ENCODE data around the gene SVOPL. TPM values are rescaled to one million over a fixed set of nuclear protein-coding genes. Genes with fewer than 3 reads are reported as not detected.

The SVOPL gene
- total RNA-seq, 1 donor from 2014 or later = 1.1 TPM

GRCh38 chr7:138616085-138616484, 85.1 kb downstream of the SVOPL start:
- Mint-ChIP-seq H3K36me3 (peaks cover 2% of the 10 kb centered on the region), H3K27me3 (ENCODE audit: low read depth) (no peaks in the 10 kb centered on the region), H3K4me3 (no peak overlapping the region), H3K9me3 (no peaks in the 10 kb centered on the region), H3K27ac (no peak overlapping the region), H3K4me1 (peaks cover 27% of the 10 kb centered on the region)
- no peak for DNase-seq (ENCODE audit: low spot score in 2 of 2, unreplicated experiment in 2 of 2)
- TF ChIP-seq, protein P1, sequence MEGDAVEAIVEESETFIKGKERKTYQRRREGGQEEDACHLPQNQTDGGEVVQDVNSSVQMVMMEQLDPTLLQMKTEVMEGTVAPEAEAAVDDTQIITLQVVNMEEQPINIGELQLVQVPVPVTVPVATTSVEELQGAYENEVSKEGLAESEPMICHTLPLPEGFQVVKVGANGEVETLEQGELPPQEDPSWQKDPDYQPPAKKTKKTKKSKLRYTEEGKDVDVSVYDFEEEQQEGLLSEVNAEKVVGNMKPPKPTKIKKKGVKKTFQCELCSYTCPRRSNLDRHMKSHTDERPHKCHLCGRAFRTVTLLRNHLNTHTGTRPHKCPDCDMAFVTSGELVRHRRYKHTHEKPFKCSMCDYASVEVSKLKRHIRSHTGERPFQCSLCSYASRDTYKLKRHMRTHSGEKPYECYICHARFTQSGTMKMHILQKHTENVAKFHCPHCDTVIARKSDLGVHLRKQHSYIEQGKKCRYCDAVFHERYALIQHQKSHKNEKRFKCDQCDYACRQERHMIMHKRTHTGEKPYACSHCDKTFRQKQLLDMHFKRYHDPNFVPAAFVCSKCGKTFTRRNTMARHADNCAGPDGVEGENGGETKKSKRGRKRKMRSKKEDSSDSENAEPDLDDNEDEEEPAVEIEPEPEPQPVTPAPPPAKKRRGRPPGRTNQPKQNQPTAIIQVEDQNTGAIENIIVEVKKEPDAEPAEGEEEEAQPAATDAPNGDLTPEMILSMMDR (IDR thresholded peaks at IDR 0.05; ENCODE audit: unreplicated experiment) = no peak

DNA sequence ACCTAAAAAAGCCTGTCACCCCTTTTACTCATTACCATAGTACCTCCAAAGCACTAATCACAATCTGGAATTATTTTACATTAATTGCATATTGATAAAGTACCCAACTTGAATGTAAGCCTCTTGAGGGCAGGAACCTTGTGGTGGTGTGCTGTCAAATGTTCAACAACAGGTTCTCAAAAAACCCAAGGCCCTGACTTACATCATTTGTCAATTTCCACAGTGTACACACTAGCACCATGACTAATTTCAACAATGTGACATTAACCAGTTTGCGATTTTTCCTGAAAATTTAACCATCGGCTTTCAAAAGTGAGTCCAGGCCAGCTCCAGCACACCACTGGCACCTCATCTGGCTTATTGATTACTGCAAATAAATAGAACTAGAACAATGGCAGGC, 87.5 kb downstream of the SVOPL start:
- Mint-ChIP-seq H3K36me3 (peaks cover 2% of the 10 kb centered on the region), H3K27me3 (ENCODE audit: low read depth) (no peaks in the 10 kb centered on the region), H3K27ac (peak overlapping the region; percentile 87), H3K9me3 (no peaks in the 10 kb centered on the region), H3K4me3 (no peak overlapping the region), H3K4me1 (peaks cover 31% of the 10 kb centered on the region)
- DNase-seq (ENCODE audit: low spot score in 2 of 2, unreplicated experiment in 2 of 2) = no peak
- TF ChIP-seq, protein P1 (IDR thresholded peaks at IDR 0.05; ENCODE audit: unreplicated experiment) = no peak

DNA sequence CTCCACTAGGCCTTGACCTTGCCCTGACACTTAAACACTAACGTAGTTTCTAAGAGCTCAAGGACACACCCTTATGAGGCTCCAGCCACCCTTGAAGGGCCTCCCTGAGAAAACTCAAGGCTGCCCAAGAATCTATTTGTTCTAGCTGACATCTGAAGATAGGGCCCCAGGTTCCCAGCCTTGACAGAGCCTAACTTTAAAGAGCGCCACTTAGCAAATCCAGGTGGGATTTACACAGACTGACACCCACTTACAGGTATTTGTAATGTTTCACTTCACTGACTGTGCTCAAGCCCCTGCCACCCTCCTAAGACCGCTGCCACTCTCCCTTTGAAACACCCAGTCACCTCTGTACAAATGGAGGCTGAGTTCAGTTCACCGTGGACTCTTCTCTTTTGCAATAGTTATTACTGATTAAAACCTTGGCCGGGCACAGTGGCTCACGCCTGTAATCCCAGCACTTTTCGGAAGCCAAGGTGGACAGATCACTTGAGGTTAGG, 90.4 kb downstream of the SVOPL start:
- no peaks in the 10 kb centered on the region for H3K27me3 Mint-ChIP-seq (ENCODE audit: low read depth)
- no peak for DNase-seq (ENCODE audit: low spot score in 2 of 2, unreplicated experiment in 2 of 2)

DNA sequence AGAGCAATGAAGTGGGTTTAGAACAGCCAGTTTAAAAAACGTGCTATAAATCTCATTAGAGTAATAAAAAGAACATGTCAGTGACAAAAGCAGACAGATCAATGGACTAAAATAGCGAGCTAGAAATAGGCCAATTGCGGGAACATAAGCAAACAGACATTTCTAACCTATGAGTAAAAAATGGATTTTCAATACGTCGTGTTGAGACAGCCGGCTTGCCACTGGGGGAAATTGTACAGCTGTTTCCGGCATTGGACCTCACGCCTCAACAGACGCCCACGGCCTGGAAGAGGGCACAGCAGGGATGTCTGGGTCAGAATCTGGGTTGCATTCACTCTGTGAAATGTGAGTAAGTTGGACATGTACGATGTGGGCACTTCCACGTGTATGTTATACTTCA, 92.9 kb downstream of the SVOPL start:
- Mint-ChIP-seq H3K4me3 (no peak overlapping the region), H3K4me1 (peaks cover 28% of the 10 kb centered on the region), H3K9me3 (peaks cover 4% of the 10 kb centered on the region), H3K27ac (no peak overlapping the region), H3K27me3 (ENCODE audit: low read depth) (no peaks in the 10 kb centered on the region), H3K36me3 (peaks cover 4% of the 10 kb centered on the region)
- no peak for DNase-seq (ENCODE audit: low spot score in 2 of 2, unreplicated experiment in 2 of 2)
- TF ChIP-seq, protein P1 (IDR thresholded peaks at IDR 0.05; ENCODE audit: unreplicated experiment) = no peak

More for the DNA sequence above, 90.4 kb downstream of the SVOPL start:
- peaks cover 33% of the 10 kb centered on the region for H3K4me1 Mint-ChIP-seq
- peaks cover 4% of the 10 kb centered on the region for H3K9me3 Mint-ChIP-seq
- peaks cover 5% of the 10 kb centered on the region for H3K36me3 Mint-ChIP-seq
- peak overlapping the region; percentile 75 for H3K27ac Mint-ChIP-seq
- no peak overlapping the region for H3K4me3 Mint-ChIP-seq
- TF ChIP-seq, protein P1 (IDR thresholded peaks at IDR 0.05; ENCODE audit: unreplicated experiment) = no peak

GRCh38 chr7:138607216-138608126, 93.7 kb downstream of the SVOPL start:
- H3K27me3 Mint-ChIP-seq (ENCODE audit: low read depth) = no peaks in the 10 kb centered on the region
- H3K36me3 Mint-ChIP-seq = peaks cover 3% of the 10 kb centered on the region
- no peak overlapping the region for H3K27ac Mint-ChIP-seq
- H3K4me3 Mint-ChIP-seq = no peak overlapping the region
- TF ChIP-seq, protein P1 (IDR thresholded peaks at IDR 0.05; ENCODE audit: unreplicated experiment) = no peak
- H3K9me3 Mint-ChIP-seq = peaks cover 4% of the 10 kb centered on the region
- DNase-seq (ENCODE audit: low spot score in 2 of 2, unreplicated experiment in 2 of 2) = no peak
- peaks cover 34% of the 10 kb centered on the region for H3K4me1 Mint-ChIP-seq
